Endothelial cell of umbilical vein (primary cell): ENCODE data around the gene RAP1GDS1. TPM values are rescaled to one million over a fixed set of nuclear protein-coding genes. Genes with fewer than 3 reads are reported as not detected.

Experiments
- BruUV-seq: library from RNA; stranded (reverse); fragments of 400-500 nt; replicated peaks from 2 replicates; lab custom pipeline; 2021; lab: Mats Ljungman, UMichigan
- CTCF ChIA-PET: fragments of 300-600, 350-600 bp; sonication (Branson Sonifier 250); formaldehyde crosslinking; loops from one replicate; lab custom pipeline; 2021; ENCODE audit warnings: antibody characterized with exemption, inconsistent platforms; lab: Charles Lee
- POLR2A ChIA-PET: fragments of 300-600, 350-600 bp; sonication (Branson Sonifier 250); formaldehyde crosslinking; loops from one replicate; lab custom pipeline; 2021; ENCODE audit warnings: antibody characterized with exemption, inconsistent platforms; lab: Charles Lee
- DNase-seq: peaks from one replicate; pipeline ENCODE4 v3.0.0-alpha.2; 2011; ENCODE audit warnings: low read depth, low spot score
- FAIRE-seq: peaks from 2 replicates; lab custom pipeline; 2011; peaks lifted over from hg19 to GRCh38; lab: Jason Lieb, UNC
- H2AFZ ChIP-seq: 2 replicates; pipeline ENCODE4 v1.6.0; 2012; ENCODE audit warnings: low read depth, low read length, control low read depth, inconsistent platforms
- H3K27ac ChIP-seq: 2 replicates; pipeline ENCODE4 v1.5.1; 2011; ENCODE audit warnings: low read depth, mild to moderate bottlenecking, control low read depth, low read length, moderate library complexity; ENCODE audit not compliant: insufficient read depth
- H3K27me3 ChIP-seq, 2 experiments: 2 replicates each; pipeline versions ENCODE4 v1.6.0 to v1.6.1; 2011; ENCODE audit warnings: low read length in 2 of 2, mixed read lengths in 1 of 2; ENCODE audit not compliant: control insufficient read depth in 2 of 2, insufficient read depth in 2 of 2
- H3K36me3 ChIP-seq, 2 experiments: 2 replicates in 1 of 2; 3 replicates in 1 of 2; pipeline ENCODE4 v1.5.1; 2011; ENCODE audit warnings: low read length in 2 of 2, mild to moderate bottlenecking in 1 of 2, moderate library complexity in 1 of 2; ENCODE audit not compliant: control insufficient read depth in 2 of 2, insufficient read depth in 2 of 2; ENCODE audit errors: extremely low read depth in 1 of 2
- H3K4me1 ChIP-seq: 3 replicates; pipeline ENCODE4 v1.5.1; 2011; ENCODE audit warnings: mild to moderate bottlenecking, low read length; ENCODE audit not compliant: control insufficient read depth, insufficient read depth; ENCODE audit errors: extremely low read depth
- H3K4me2 ChIP-seq: 2 replicates; pipeline ENCODE4 v1.6.1; 2011; ENCODE audit warnings: low read length, control low read depth, mixed read lengths; ENCODE audit not compliant: insufficient read depth
- H3K4me3 ChIP-seq, 3 experiments: fragments of 200-600 bp in 1 of 3; sonication (generic), shearing (Covaris generic) in 1 of 3; replicated peaks in 1 of 3; 2 replicates each; pipeline ENCODE4 v1.5.1; 2011 to 2016; ENCODE audit warnings: control low read depth in 3 of 3, low read length in 3 of 3, mild to moderate bottlenecking in 2 of 3, inconsistent platforms in 1 of 3, low read depth in 1 of 3, moderate library complexity in 1 of 3; ENCODE audit not compliant: insufficient read depth in 1 of 3
- H3K79me2 ChIP-seq: 2 replicates; pipeline ENCODE4 v1.6.0; 2012; ENCODE audit warnings: low read length, inconsistent platforms; ENCODE audit not compliant: control insufficient read depth, insufficient read depth
- H3K9ac ChIP-seq: replicated peaks from 2 replicates; pipeline ENCODE3; 2011; ENCODE audit warnings: low read length, control low read depth; ENCODE audit not compliant: insufficient read depth; ENCODE audit errors: extremely low read depth
- H3K9me1 ChIP-seq: replicated peaks from 3 replicates; pipeline ENCODE4 v1.6.0; 2011; ENCODE audit warnings: mild to moderate bottlenecking, low read length; ENCODE audit not compliant: control insufficient read depth, insufficient read depth; ENCODE audit errors: extremely low read depth
- H3K9me3 ChIP-seq: replicated peaks from 2 replicates; pipeline ENCODE4 v1.5.1; 2012; ENCODE audit warnings: low read length, inconsistent platforms; ENCODE audit not compliant: control insufficient read depth, insufficient read depth
- H4K20me1 ChIP-seq: replicated peaks from 2 replicates; pipeline ENCODE3; 2011; ENCODE audit warnings: mild to moderate bottlenecking, low read length; ENCODE audit not compliant: control insufficient read depth, insufficient read depth; ENCODE audit errors: extremely low read depth
- CTCF ChIP-seq, 2 donors: IDR thresholded peaks; 1 replicate in 1 of 2; 2 replicates in 1 of 2; pipeline ENCODE4 v1.5.1; 2011; ENCODE audit warnings: low read length in 2 of 2, mild to moderate bottlenecking in 2 of 2, moderate library complexity in 2 of 2, control low read depth in 1 of 2, inconsistent platforms in 1 of 2, low read depth in 1 of 2; ENCODE audit not compliant: insufficient read depth in 1 of 2; ENCODE audit errors: extremely low read depth in 1 of 2
- EZH2 ChIP-seq: IDR thresholded peaks from 2 replicates; pipeline ENCODE4 v1.6.1; 2012; ENCODE audit warnings: borderline replicate concordance, low read depth, mild to moderate bottlenecking, moderate library complexity, low read length, inconsistent platforms; ENCODE audit not compliant: severe bottlenecking
- FOS ChIP-seq: IDR thresholded peaks from 2 replicates; pipeline ENCODE4 v1.6.1; 2011; ENCODE audit warnings: mild to moderate bottlenecking, low read length, moderate library complexity, borderline replicate concordance; ENCODE audit not compliant: insufficient read depth
- GATA2 ChIP-seq: IDR thresholded peaks from 2 replicates; pipeline ENCODE4 v1.7.0; 2011; ENCODE audit warnings: low read depth, mild to moderate bottlenecking, moderate library complexity, mixed read lengths, low read length; ENCODE audit not compliant: insufficient read length, insufficient read depth
- JUN ChIP-seq: IDR thresholded peaks from 2 replicates; pipeline ENCODE4 v1.6.1; 2011; ENCODE audit warnings: borderline replicate concordance, low read depth; ENCODE audit not compliant: insufficient read length, insufficient read depth
- MAX ChIP-seq: IDR thresholded peaks from 2 replicates; pipeline ENCODE4 v1.6.1; 2011; ENCODE audit not compliant: insufficient read depth, insufficient read length
- MYC ChIP-seq: IDR thresholded peaks from one replicate; pipeline ENCODE4 v1.6.1; 2011; ENCODE audit warnings: mild to moderate bottlenecking, low read depth, low read length
- POLR2A ChIP-seq: IDR thresholded peaks from 2 replicates; pipeline ENCODE4 v1.6.1; 2012; ENCODE audit warnings: low read depth, mild to moderate bottlenecking, control low read depth, low read length
- POLR2AphosphoS5 ChIP-seq: IDR thresholded peaks from 2 replicates; pipeline ENCODE4 v1.6.1; 2012; ENCODE audit warnings: low read depth, mild to moderate bottlenecking, control low read depth, low read length, moderate library complexity; ENCODE audit not compliant: insufficient read depth
- dilution Hi-C: fragments of 300-500 bp; cut with MboI; formaldehyde crosslinking; loops from one replicate; pipeline ENCODE4 v1.15.0; 2019; ENCODE audit warnings: low sequenced_read_pairs; ENCODE audit not compliant: extremely low pct_ligation_motif_present
- intact Hi-C: fragments of 100-400 bp; cut with micrococcal nuclease; formaldehyde crosslinking; loops from one replicate; pipeline ENCODE4 v1.10.0; 2022
- polyA plus RNA-seq, 4 experiments: library from polyadenylated mRNA; depleted of rRNA in 3 of 4; stranded (reverse) in 3 of 4; unstranded in 1 of 4; fragments of >200 nt; gene quantifications; 2 replicates each; pipeline versions ENCODE4 v1.2.1 to v1.2.3, GENCODE V29; 2011 to 2012; ENCODE audit warnings: missing spikeins in 1 of 4
- total RNA-seq: library from RNA; stranded (reverse); gene quantifications from 2 replicates; pipeline ENCODE4 v1.2.3, GENCODE V29; 2021

Gene RAP1GDS1
- total and polyA plus RNA-seq, 2 donors (not counting 3 experiments of a cell fraction or from before 2014, with no cell fraction given): 17.6 to 52.8 TPM

GRCh38 chr4:98341309-98341708, 80.1 kb downstream of the RAP1GDS1 start:
- Histone ChIP-seq H3K9ac (no peak overlapping the region), H3K9me3 (no peaks in the 10 kb centered on the region), H2AFZ (no peak overlapping the region), H3K27me3 (no peaks in the 10 kb centered on the region), H3K36me3 (no peaks in the 10 kb centered on the region), H3K4me2 (no peak overlapping the region), H3K79me2 (peaks cover 7% of the 10 kb centered on the region), H4K20me1 (no peaks in the 10 kb centered on the region), H3K4me1 (no peaks in the 10 kb centered on the region), H3K27ac (no peak overlapping the region), H3K9me1 (no peaks in the 10 kb centered on the region), H3K4me3 (no peak overlapping the region)
- FAIRE-seq (no peak), DNase-seq (no peak)
- ChIA-PET CTCF (no interaction called here), POLR2A (no interaction called here)
- intact Hi-C loops: no loop called here
- dilution Hi-C loops: no loop called here
- no TSS peak for BruUV-seq
- TF ChIP-seq MYC: no peak
- TF ChIP-seq GATA2: no peak
- no peak for TF ChIP-seq FOS
- TF ChIP-seq MAX: no peak
- no peak for TF ChIP-seq JUN

- H3K9me3 ChIP-seq: no peaks in the 10 kb centered on the region
- intact Hi-C loops (no loop called here), dilution Hi-C loops (no loop called here)
- TF ChIP-seq GATA2 (no peak), POLR2A (no peak), FOS (no peak), JUN (no peak), MAX (no peak), MYC (no peak), CTCF (IDR thresholded peaks at IDR 0.05; ENCODE audit: extremely low read depth in 1 of 2, insufficient read depth in 1 of 2, low read depth in 1 of 2, low read length in 2 of 2) (no peak), POLR2AphosphoS5 (no peak), EZH2 (no peak)
- H3K9ac ChIP-seq: no peak overlapping the region
- H3K4me3 ChIP-seq: no peak overlapping the region
- H3K27me3 ChIP-seq: no peaks in the 10 kb centered on the region
- FAIRE-seq (no peak), DNase-seq (no peak)
- no peak overlapping the region for H2AFZ ChIP-seq
- no peaks in the 10 kb centered on the region for H3K36me3 ChIP-seq
- ChIA-PET CTCF (no interaction called here), POLR2A (no interaction called here)
- H3K4me1 ChIP-seq: no peaks in the 10 kb centered on the region
- no peaks in the 10 kb centered on the region for H4K20me1 ChIP-seq
- no peak overlapping the region for H3K4me2 ChIP-seq
- H3K79me2 ChIP-seq: peaks cover 9% of the 10 kb centered on the region
- H3K9me1 ChIP-seq: no peaks in the 10 kb centered on the region
- no TSS peak for BruUV-seq
- H3K27ac ChIP-seq: no peak overlapping the region
Measured at GRCh38 chr4:98343626-98344025, 82.4 kb downstream of the RAP1GDS1 start.
